ENCODE data around the gene SDE2.
"Not testable (repeated sequence)": the region's sequence is repeated elsewhere in the genome, so short reads cannot be mapped to it uniquely, and the experiment has no call there.

The SDE2 gene

DNA sequence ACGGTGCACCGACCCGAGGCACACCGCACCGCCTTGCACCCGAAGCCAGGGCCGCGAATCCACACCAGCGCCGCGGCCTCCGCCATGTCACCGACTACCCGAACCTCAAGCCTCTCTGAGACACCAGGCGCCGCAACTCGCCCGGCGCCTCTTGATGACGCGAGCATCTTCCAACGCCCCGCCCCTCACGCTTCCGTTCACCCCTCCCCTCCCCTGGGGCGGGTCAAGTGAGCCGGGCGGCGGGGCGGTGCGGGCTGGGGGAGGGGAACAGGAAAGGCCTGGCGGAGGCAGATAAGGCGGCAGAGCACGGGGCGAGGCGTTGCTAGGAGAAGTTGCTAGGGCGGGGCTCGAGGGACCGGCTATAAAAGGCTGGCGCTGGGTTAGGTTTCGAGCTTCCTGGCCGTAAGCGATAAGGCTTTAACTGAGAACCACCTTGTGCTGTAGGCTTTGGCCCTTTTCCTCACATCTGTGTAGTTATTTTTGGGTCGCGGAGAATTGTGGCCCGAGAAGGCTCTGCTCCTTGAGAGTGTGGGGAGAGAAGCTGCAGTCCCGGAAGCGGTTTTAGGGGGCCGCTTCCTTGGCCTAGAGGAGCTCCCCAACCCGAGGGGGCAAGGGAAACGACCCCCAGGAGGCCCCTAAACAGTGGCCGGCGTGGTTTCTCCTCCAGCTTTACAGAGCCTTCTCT lies at the start of gene SDE2:
SDE2 (minus strand) TSS at position 117 of the 685 bp plus-strand sequence; CDS start at position 86, 31 bp downstream.
- peak; percentile 100 for DNase-seq

DNA sequence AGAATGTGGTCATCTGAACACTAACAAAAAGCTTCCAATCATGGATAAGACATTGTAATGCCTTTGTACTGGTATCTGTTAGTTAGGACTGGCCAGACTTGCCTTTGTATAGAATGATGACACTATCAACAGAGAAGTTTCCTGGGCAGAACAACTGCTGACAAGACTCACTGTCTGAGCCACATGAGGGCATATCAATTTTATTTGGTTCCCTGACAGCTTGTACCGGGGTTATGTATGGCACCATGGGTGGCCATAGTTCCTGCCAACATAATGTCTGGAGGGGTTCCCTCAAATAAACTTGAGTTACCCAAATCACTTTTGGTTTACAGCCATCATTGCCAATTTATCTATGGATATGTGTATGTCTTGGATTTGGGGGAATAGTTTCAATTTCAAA lies 49.7 kb upstream of the SDE2 start:
- DNase-seq: no peak

DNA sequence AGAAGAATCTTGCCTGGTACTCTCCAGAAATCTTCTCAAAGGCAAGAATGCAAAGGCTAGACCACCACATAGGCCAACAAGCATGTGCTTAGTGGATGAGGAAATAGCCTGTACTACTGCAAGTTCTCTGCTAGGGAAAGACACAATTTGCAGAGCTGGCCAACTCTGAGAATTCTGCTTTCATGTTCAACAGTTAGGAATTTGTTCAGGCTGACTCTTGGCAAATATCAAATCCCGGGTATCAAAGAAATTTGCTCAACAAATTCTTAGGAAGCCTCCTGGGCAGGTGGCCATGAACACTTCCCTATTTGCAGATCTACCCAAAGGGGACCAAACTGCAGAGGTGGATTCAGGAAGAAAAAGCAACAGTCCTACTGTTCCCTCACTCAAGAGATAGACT lies 48.4 kb upstream of the SDE2 start:
- no peak for DNase-seq

DNA sequence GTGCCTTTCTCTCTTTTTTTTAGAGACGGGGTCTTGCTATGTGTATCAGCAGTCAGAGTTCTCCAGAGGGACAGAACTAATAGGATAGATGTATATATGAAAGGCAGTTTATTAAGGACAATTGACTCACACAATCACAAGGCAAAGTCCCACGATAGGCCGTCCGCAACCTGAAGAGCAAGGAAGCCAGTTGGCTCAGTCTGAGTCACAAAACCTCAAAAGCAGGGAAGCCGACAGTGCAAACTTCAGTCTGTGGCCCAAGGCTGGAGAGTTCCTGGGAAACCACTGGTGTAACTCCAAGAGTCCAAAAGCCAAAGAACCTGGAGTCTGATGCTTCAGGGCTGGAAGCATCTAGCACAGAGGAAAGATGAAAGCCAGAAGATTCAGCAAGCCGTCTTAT lies 47.1 kb upstream of the SDE2 start:
- DNase-seq: no peak

DNA sequence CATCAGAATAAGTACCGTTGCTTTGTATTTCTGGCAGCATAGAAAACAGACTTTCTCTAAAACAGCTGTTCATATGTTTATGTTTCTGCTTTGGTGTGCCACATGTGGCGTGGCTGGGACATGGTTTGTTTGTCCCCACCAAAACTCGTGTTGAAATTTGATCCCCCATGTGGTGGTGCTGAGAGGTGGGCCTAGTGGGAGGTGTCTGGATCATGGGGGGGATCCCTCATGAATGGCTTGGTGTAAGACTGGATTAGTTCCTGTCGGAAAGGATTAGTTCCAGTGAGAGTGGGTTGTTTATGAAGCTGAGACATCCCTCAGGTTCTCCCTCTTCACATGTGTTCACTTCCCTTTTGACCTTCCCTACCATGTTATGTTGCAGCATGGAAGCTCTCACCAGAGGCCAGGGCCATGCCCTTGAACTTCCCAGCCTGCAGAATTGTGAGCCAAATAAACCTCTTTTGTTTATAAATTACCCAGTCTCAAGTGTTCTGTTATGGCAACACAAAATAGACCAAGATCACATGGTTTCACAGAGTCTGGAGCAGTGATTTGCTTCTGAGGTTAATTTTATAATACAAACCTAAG lies 45.5 kb upstream of the SDE2 start:
- no peak for DNase-seq

DNA sequence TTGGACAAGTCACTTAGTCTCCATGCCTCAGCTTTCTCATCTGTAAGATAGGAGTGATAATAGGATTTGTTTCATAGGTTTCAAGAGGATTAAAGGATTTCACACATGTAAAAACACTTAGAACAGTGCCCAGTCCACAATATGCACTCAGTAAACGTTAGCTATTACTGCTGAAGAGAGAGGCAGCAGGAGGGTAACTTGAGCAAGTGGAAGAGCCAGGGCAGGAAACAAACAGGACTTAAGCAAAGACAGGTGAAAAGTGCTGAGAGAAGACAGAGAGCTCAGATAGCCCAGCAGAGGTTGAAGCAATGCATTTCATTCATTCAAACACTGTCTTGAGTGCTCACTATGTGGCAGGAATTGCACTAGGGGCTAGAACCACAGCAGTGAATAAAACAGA lies 42.3 kb upstream of the SDE2 start:
- no peak for DNase-seq

DNA sequence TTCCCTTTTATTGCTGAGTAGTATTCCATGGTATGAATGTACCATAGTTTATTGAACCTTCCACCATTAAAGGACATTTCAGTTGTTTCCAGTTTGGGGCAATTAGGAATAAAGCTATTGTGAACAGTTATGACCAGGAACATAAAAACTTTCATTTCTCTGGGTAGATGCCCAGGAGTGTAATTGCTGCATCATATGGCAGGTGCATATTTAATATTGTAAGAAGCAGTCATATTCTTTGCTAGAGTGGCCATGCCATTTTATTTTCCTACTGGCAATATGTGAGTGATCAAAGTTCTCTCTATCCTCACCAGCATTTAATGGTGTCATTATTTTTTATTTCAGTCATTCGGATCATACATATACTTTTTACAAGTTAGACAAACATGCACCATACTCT lies 39.5 kb upstream of the SDE2 start:
- DNase-seq: no peak

DNA sequence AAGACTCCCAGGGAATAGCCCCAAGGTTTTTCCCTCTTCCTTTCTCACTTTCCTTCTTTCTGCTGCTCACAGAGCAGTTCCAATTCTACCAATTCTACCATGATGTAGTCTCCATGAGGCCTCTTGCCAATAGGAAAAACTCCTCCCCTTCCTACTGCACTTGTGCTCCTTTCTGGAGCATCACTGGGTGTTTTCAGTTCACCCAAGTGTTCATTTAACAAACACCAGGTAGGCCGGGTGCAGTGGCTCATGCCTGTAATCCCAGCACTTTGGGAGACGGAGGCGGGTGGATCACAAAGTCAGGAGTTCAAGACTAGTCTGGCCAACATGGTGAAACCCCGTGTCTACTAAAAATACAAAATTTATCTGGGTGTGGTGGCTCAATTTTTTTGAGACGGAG lies 36.8 kb upstream of the SDE2 start:
- DNase-seq: no peak

DNA sequence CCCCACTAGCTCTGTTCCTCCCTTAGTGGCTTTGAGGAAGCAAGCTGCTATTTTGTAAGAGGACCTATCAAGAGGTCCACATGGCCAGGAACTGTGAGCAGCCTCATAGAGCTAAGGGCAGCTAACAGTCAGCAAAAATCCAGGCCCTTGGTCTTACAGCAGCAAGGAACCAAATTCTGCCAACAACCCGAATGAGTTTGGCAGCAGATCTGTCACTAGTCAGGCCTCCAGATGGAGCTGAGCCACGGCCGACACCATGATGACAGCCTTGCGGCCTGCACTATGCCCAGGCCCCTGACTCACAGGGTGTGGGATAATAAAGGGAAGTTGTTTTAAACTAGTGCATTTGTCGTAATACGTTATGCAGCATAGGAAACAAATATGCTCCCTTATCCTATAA lies 35.3 kb upstream of the SDE2 start:
- peak; percentile 21 for DNase-seq

DNA sequence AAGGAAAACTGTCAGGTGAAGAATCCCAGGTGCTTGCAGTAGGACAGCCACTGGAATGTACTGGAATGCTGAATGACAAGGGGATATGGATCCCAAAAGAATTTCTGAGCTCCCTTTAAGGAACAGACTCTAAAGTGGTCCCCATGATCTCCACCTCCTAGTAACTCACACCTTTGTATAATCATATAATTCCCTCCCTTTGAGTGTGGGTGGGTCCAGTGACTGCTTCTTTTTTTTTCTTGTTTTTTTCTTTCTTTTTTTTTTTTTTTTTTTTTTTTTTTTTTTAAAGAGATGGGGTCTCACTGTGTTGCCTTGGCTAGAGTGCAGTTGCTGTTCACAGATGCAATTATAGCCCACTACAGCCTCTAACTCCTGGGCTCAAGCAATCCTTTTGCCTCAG lies 34.8 kb upstream of the SDE2 start:
- DNase-seq: no peak

DNA sequence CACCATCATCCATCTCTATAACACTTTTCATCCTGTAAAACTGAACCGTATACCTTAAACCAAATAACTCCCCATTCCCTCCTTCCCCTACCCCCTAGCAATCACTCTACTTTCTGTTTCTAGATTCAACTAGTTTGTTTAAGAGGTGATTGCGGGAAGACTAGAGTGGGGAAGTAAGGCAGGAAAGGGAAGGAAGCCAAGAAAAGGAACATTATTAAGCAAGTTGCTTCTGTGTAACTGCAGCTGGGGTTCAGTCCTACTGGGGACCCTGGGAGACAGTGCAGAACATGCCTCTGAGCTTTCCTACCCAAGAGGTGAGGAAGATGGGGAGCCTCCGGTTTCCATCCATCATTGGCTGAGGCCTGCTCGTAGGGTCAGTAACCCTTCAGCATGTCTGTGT lies 34.4 kb upstream of the SDE2 start:
- no peak for DNase-seq

DNA sequence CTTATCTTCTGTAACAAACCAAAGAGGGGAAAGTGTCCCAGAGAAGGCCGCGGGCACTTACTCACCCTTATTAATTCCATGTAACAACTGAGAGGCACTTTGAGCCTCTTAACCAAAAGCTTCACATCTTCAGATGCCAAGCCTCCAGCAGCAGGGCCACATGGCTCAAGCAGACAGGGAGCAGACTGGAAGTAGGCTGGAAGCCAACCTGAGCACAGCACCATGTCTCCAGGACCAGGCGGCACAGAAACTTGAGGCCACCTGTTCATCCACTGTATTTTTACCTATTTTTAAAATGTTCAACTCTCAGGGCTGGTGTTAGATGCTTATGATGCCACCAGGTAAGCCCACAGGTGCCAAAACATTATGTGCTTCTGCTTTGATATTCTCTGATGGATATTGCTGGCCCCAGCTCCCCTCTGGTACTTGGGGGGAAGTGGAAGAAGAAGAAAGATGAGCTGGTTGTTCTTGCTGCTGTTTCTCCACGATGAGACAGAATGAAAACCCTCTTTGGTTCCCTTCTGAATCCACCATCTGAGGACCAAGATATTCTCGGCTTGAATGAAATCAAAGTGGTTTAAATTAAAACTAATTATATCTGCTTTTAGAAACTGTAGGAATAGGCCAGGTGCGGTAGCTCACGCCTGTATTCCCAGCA lies 30.6 kb upstream of the SDE2 start:
- no peak for DNase-seq

DNA sequence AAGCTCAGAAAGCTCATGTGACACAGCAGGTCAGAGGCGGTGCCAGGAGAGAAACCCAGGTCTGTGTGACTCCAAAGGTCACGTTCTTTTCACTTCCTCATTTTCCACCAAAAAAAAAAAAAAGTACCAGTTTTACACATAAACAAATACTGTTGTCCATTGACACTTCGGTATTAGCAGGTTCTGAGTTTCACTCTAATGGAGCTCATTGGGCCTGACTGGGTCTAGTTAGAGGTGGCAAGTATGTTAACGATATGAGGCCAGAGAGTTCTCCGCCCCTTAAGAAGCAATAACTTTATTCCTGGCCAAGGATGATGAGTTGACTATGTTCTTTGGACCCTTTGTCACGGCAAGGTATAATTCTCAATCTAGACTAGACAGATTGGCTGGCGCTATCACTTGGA lies 30.0 kb upstream of the SDE2 start:
- no peak for DNase-seq

DNA sequence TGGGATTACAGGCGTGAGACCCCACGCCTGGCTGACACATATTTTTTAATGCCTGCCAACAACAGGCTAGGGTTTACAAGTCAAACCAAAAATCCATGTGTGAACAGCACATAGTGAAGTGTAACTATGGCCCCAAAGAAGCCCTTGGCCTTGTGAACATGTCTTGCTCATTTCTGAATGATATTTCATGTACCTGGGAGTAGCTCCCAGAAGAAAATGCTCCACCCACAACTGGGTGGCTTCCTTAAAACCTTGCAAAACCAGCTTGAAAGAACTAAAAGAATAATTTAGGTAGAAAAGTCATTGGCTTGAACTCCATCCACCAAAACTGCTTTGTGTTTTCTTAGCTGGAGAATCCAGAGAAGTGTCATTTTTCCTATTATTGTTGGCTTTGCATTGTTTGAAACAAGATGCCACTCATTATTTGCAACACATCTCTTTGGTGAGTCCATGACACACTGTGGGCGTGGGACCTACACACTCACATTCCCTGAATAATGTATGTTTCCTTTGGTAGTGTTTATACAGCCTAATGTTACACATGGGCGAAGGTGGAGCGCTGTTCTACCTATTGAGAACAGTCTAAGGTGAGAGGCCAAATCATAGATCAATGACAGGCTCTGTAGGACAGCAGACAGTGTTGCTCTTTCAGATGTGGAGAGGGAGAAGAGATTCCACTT lies 28.5 kb upstream of the SDE2 start:
- no peak for DNase-seq

DNA sequence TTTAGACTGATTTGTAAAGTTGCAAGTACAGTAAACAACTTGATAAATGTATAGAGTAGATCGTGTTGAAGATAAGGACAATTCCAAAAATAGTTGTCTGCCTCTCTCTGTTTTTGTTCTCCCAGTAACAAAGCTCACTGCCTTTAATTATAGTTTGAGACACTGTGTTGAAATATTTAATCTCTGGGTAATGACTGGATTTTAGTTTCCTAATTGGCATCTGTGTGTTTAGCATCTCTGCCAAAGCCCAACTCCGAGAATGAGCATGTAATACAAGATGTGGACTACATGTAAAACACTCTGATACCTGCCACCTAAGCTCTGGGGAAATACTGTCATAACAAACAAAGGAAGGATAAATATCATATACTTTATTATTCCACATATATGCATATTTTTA lies 27.7 kb upstream of the SDE2 start:
- no peak for DNase-seq

DNA sequence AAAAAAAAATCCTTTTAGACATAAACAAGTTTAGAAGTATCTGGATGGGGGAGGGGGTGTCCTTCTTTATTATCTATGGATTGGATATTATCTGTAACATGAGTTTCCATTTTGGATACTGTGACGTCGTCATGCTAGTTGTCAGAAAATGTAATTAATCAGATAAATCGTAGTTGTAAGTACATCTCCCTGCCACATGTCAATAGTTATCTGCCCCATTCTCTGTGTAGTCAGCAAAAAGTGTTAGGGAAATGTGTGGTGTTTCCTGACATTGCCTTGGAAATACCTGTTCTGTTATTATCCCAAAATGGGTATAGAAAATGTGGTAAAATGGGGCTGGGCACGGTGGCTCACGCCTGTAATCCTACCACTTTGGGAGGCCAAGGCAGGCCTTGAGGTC lies 24.6 kb upstream of the SDE2 start:
- no peak for DNase-seq

DNA sequence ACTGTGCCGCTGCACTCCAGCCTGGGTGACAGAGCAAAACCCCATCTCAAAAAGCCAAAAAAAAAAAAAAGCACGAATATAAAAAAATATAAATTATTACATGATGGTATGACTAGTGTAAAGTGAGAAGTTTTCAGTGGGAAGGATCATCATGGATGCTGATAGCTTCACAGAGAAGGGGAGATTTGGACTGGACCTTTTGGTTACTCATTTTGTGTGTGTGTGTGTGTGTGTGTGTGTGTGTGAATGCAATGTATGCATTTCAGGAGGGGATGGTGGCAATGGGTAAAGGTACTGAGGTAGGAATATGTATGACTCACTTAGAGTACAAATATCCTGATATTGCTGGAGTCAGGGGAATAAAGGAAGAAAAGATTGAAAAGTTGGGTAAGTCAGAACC lies 22.7 kb upstream of the SDE2 start:
- DNase-seq: no peak

DNA sequence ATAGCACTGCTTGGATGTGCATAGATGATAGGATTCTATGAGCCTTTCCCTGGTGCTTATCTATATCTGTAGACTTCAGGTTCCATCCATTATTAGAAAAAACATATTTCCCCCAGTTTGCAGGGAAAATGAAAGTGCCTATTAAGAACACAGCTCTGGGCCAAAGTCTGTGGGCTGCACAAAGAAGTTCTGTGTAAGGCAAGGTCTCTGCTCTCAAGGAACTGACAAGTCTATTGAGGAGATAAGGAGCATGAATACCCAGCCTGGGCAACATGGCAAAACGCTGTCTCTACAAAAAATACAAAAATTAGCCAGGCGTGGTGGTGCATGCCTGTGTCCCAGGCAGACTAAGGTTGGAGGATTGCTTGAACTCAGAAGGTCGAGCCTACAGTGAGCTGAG lies 22.3 kb upstream of the SDE2 start:
- DNase-seq: no peak

DNA sequence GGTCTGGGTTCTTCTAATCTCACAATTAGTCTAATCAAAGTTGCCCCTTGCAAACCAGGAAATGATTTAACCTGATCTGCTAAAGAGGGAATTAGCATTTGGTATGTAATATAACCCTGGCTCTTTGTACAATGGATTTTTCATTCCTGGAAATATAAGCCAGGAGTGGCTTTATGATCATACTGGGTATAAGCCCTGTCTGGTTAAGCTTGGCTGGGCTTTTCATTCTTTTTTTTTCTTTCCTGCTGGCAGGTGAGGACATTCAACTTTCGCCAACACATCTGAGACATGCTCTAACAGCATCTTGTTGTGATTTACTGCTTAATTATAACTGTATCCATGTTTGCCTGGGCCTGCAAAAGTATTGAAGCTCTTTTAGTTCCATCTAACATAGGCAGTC lies 20.4 kb upstream of the SDE2 start:
- no peak for DNase-seq

DNA sequence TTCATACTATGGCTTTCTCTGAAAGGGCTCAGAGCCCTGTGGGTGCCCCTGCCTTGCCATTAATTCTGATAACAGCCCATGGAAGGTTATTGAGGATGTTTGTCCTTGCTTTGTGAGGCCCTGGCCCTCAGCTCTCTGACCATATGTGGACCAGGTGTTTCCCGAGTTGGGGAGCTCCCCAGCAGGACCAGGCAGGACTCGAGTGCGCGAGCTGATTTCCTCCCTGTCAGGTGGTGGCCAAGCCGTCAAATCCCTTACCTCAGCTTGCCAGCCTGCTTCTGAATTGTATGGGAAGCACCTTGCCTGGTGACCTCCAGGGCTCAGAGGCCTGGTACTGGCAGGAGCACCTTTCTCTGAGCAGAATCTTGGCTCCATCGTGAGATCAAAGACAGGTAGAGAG lies 17.9 kb upstream of the SDE2 start:
- no peak for DNase-seq

DNA sequence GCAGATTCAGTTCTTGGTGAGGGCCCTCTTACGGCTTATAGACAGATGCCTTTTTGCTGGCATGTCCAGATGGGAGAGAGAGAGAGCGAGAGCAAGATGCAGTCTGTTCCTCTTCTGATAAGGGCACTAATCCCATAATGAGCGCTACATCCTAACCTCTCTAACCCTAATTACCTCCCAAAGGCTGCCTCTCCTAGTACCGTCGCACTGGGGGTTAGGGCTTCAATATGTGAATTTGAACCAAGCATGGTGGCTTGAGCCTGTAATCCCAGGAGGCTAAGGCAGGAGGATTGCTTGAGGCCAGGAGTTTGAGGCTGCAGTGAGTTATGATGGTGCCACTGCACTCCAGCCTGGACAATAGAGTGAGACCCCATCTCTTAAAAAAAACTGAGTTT lies 10.5 kb upstream of the SDE2 start:
- DNase-seq: no peak

DNA sequence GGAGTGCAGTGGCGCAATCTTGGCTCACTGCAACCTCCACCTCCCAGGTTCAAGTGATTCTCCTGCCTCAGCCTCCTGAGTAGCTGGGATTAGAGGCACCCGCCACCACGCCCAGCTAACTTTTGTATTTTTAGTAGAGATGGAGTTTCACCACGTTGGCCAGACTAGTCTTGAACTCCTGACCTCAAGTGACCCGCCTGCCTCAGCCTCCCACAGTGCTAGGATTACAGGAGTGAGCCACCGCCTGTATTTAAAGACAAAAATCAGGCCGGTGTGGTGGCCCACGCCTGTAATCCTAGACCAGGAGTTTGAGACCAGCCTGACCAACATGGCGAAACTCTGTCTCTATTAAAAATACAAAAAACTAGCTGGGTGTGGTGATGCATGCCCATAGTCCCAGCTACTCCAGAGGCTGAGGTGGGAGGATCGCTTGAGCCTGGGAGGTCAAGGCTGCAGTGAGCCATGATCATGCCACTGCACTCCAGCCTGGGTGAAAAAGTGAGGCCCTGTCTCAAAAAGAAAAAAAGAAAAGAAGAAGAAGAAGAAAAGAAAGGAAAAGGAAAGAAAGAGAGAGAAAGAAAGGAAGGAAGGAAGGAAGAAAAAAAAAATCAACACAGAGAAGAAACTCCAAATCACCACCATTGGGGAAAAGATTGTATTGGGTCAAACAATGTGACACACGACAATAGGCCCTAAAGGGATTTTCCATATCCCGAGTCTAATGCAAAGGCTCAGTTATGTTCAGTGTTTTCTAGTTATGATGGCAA lies 8.2 kb upstream of the SDE2 start:
- not testable (repeated sequence) for DNase-seq

DNA sequence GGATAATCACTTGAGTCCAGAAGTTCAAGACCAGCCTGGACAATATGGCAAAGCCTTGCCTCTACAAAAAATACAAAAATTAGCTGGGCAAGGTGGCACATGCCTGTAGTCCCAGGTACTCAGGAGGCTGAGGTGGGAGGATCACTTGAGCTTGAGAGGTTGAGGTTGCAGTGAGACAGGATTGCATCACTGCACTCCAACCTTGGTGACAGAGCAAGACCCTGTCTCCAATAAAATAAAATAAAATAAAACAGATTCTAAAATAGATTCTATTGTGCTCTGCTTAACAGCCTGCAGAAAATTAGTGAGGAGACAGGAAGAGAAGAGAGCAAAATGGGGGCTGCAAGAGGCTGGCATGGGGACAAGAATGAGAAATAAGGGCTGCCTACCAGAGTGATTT lies 7.5 kb upstream of the SDE2 start:
- DNase-seq: no peak

Data from CD4-positive, alpha-beta T cell treated with Interleukin-4 for 4 hours (primary cell).